HG03060 (cell line): Measurements from ENCODE around the gene EPHX1.
"Not testable (repeated sequence)": the region's sequence is repeated elsewhere in the genome, so short reads cannot be mapped to it uniquely, and the experiment has no call there.

Experiments used
- ATAC-seq: cut with Tn5 transposase; IDR thresholded peaks from one replicate; pipeline ENCODE4 v1.9.1; 2021; ENCODE audit warnings: low read depth, moderate number of reproducible peaks; ENCODE audit not compliant: unreplicated experiment

Gene EPHX1

DNA sequence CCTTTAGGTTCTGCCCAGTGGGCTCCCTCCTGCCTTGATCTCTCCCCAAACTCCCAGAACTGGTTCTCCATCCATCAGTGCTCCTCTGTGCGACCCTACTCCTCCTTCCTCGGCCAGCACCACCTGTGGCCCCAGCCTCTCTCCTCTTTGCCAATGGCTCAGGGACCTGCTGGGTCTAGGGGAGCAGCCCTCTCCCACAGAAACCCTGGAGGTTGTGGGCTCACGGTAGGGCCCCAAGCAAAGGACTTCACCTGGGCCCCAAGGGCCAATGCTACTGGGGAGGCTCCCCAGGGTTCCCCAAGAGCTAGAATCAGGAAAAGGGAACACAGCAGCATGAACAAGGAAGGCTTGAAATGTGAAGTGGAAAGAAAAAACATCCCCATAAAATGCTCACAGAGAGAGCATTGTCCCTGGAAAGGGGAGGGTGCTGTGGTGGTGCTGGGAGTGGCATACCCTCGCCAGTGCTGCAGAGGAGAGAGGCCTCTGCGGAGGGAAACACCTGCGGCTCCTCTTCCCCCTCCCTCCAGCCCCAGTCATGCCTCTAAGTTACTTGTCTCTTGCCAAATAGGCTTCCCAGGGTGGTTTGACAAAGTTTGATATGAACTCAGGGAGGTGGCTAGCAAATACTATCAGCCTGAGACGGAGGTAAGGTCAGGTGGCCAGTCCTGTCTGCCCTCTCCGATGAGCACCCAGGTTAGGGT is 69.7 kb downstream of the EPHX1 start:
- no peak for ATAC-seq

DNA sequence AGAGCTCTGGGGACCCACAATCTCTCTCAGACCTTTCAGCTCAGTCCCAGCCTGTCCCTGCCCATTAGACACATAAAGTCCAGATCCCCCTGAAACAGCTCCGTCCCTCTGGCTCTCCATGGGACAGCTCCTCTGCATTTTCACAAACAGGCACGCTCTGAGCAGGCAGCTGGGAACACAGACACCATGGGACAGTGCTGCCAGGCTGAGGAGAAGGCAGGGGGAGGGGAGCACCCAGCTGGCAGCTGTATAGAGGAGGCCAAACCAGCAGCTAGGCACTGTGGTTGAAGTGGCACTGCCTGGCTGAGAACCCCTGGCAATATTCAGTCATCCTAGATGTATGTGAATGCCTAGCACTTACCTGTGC is 70.3 kb downstream of the EPHX1 start:
- no peak for ATAC-seq

DNA sequence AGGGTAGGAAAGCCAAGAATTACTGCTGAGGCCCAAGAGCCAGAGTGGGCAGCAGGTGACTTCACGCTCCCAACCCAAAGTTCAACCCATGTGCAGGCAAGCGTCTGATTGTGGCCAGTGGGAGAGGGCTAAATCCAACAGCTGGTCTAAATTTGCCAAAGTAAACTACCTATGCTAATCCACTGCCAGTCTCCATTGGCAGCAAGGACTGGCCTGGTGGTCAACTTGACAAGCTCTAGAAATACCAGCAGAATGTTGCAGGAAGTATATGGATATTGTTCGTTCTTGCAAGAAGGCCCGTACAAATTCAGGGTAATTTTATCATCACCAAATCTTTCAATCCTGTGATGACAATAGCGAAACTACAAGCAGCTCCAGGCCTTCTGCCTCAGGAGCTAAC is 70.7 kb downstream of the EPHX1 start:
- no peak for ATAC-seq

DNA sequence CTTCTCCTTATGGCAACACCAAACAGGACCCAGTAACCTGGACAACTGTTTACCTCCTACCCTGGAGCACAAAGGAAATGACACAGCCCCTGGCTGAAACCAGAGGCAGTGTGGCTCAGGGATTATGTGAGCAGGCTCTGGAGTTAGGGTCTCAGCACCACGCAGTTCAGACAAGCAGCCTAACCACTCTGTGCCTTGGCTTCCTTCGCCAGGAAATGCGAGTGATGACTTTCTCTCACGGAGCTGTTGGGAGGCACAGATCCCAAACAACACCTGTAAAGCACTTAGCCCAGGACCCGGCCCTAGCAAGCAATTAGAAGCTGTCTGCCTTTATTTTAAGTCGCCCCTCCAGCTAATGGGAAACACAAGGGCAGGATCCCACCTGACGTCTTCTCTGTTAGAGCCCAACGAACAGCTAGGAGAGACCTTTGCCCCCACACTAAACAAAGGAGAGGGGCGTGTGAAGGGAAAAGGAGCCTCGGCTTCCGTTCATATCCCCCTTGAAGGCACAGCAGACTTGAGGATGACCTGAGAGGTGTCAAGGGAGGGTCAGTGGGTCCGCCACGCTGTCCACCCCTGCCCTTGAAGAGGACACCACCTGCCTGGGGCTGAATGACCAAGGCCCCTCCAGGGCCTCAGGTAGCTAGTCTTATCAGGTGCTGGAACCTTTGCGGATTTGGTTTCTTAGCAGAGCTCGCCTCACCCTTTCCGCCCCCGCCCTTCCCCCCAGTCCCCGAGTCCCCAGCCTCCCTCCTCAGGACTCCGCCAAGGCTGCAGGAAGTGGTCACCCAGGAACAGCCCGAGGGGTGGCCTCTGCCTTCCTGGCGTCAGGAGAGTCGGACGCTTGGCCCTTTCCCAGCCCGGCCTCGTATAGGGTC is 71.4 kb downstream of the EPHX1 start:
- no peak for ATAC-seq

DNA sequence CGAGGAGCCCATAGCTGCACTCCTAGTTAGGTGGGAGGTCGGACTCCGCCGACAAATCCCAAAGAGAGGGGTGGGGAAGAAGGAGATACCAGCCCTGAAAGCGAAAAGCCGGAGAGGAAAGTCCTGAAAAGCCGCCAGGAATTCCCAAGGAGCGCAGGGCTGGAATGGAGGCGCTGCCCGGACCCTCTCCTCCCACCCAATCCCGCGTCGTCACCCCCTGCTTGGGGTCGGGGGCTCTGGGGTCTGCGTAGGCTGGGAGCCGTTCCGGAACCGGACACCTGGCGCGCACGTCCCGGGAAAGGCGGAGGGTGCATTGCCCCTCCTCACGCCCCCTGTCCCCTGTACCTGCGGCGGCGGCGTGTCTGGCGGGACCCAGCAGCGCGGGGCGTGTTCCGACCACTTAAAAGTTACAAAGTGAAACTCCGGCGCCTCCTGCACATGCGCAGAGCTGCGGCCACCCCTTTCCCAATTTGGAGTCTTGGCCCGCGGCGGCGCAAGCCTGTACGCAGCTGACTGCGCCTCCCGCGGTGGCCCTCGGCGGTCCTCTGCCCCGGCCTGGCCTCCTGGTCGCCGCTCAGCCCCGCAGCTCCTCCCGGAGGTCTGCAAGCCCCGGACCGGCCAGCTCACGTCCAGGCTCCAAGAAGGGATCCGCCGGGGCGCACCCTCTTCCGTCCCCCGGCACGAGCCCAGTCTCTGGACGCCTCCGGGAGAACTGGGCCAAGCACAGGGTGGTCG is 72.2 kb downstream of the EPHX1 start, which contains the start of gene TMEM63A:
TSS of gene TMEM63A (minus strand) at position 422 of the 735 bp plus-strand sequence. CDS start 4,800 bp downstream, outside the sequence.
- peak; percentile 62 for ATAC-seq

DNA sequence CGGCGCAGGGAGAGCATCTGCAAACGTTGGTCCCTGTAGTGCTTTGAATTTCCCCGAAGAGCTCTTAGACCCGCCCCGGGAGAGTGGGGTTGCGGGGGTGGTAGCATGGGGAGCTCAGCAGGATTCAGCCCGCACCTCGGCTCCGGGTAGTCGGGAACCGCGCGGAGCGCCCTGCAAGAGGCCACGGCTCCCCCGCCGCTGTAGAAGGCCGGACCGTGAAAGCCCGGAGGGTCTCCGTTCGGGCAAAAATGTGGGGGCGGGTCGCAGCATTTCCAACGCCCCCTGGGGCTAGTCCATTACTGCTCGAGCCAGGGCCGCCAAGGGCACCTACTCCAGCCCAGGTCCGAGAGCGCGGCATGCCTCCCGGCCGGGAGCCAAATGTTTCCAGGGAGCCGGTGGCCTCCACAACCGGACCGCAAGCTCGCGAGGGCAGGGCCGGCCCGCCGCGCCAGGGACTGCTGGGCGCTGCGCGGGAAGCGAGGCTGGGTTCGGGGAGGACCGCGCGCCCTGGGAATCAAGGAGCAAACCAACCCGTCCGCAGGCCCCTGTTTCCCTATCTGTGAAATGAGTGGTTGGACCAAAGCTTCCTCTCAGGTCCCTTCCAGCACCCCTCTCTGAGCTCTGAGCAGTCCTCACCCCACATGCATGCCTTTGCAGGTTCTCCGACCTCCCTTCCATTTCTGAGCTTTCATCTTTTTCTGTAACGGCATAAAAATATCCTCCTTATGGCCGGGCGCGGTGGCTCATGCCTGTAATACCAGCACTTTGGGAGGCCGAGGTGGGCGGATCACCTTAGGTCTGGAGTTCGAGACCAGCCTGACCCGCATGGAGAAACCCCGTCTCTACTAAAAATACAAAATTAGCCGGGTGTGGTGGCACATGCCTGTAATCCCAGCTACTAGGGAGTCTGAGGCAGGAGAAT is 73.0 kb downstream of the EPHX1 start:
- peak; percentile 3 for ATAC-seq

DNA sequence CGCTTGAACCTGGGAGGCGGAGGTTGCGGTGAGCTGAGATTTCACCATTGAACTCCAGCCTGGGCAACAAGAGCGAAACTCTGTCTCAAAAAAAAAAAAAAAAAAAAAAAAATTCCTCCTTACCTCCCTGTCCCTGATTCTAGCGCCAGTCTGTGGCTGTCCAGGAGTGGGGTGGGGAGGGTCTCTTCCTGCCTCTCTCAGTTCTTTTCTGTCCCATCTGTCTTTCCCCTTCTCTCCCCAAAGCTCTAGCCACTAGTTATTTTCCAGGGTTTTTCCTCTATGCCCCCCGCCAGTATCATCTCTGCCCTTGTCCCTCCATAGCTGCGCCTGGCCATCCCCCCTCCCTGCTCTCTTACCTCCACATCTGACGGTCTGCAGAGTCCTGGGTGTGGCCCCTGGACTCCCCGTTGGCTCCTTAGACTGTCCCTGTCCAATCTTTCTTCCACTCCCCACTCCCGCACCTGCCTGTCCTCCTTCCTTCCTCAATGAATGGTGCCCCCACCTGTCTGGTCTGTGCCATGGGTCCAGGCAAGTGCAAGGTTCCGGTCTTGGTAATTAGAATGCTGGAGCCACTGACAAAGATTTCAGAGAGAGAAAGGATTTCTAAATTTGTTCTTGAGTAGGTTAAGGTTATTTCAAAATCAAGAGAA is 73.8 kb downstream of the EPHX1 start:
- no peak for ATAC-seq

DNA sequence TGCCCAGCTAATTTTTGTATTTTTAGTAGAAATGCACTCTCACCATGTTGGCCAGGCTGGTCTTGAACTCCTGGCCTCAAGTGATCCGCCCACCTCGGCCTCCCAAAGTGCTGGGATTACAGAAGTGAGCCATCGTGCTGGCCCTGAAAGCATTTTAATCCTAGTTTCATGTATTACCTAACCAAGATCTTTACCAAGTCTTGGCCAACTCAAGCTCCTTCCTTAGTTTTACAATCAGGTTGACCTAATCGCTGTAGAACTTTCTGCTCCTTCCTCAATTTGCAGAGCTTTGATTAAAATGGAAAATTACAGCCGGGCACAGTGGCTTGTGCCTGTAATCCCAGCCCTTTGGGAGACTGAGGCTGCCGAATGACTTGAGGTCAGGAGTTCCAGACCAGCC is 75.4 kb downstream of the EPHX1 start:
- no peak for ATAC-seq

DNA sequence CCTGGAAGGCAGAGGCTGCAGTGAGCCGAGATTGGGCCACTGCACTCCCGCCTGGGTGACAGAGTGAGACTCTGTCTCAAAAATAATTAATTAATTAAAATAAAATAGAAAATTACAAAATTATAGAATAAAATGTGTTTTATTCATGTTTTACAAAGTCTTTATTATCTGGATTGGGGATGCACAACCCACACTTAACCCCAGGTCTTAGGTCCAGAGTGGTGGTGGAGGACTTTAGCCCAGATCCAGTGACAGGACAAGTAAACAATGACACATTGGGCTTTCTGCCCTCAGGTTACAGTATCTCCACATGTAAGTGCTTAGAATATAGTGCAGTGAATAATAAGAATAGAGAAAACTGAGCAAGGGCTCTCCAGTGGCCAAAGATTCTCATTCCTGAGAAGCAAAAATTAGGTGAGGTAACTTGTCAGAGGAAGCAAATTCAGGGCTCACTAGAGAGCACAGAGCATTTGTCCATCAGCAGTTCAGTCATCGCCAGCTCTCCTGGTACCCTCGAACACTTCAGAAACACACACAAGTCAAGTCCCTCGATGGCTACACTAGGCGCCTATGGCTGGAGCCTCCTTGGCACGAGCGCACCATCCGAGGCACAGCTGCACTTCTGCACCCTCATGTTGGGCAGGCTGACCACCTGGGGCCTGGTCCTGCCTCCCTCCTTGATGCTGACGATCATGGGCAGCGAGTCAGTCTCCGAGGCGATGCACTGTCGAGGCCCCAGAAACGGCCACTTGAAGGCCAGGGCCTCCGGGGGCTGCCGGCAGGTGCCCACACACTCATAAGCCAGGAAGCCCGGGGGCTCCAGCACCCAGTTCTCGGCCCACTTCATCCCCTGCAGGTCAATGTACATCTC is 76.5 kb downstream of the EPHX1 start:
- no peak for ATAC-seq

DNA sequence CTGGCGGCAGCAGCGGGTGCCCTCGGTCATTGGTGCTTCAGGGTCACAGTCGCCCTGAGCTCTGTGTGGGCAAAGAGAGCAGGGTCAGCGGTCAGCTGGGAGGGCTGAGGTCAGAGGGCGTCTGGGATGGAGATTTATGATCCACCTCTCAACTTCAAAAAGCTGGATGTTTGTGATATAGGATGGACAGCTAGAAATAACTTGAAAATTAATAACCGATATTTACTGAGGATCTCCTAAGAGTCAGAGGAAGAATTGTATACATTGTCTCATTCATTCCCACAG is 77.0 kb downstream of the EPHX1 start:
- ATAC-seq = no peak

DNA sequence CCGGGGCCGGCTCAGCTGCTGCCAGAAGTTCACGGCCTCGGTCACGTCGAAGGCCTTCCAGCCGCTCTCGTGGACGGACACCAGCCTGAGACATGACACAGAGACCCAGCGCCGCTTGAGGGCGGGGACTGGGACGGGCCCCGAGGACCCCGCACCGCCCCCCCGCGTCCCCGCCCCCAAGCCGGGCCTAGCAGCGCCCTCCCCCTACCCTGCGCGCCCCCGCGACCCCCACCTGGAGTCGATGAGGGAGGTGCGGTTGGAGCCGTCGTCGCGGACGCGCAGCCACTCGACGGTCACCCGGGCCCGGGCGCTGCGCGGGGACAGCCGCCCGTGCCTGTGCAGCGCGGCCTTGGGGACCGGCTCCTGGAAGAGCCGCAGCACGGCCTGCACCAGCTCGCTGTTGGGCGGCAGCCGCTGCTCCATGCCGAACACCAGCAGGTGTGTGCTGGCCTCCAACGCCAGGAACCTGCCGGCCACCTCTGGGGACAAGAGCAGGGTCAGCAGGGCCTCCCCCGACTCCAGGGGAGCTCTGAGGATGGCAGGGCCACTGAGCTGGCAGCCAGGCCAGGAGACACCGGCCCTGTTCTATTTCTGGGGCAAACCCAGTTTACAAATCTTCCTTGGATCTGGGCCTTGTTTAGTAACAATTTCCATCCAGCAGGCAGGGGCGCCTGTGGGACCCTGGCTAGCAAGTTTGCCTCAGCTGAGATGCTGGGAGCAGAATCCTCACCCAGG is 77.8 kb downstream of the EPHX1 start:
- not testable (repeated sequence) for ATAC-seq

DNA sequence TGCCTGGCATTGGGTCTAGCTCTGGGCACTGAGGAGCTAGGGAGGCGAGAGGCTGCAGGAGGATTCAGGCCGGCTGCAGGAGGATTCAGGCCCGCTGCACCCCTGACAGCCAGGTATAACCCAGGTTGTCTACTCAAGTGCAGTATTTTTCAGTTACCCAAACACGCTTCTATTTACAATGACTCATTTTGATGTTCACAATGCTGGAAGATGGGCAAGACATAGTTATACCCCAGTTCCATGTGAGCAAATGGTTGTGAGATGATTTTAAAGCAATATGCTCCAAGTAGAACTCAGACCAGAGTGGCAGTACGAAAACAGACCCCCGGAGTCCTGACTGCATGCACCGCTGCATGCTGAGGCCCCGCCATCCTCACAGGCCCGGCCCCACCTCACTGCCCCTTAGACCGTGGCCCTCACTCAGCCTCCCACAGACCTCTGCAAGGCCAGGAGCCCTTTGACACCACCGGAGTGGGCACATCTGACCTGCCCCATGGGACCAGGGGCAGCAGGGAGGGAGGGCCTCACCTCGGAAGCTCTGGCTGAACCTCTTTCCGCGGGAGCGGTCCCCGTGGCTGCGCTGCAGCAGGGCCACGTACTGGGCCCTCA is 78.5 kb downstream of the EPHX1 start:
- ATAC-seq = no peak

DNA sequence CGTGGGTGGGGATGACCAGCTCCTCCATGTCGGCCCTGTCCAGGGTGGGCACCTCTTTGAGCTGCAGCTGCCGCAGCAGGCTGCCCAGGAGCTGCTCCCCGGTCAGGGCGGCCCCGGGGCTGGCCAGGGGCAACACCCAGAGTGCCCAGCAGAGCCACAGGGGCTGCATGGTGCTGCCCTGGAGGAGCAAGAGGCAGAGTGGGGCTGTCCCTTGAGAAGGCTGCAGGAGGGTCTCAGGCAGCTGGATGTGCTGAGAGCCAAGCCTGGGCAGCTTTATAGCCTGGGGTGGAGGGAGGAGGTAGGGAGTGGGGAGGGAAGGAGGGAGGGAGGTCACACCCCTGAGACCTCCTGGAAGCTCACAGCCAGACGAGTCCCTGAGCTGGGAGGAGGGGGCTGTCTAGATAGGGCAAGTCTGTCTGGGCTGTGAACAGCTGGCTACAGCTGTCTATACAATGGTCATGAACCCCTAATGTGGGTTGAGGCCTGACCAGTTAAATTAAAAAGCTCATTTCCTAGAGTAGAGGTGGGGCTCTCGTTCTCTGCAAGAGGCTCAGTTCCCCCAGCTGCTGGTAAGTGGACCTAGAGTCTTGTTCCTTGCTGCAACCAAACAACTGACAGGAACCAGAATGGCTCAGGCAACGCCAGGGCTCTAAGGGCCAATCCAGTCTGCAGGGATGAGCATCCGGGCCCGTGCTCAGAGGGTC is 79.1 kb downstream of the EPHX1 start, which contains the start of gene LEFTY1:
TSS of gene LEFTY1 (minus strand) at position 249 of the 704 bp plus-strand sequence. CDS start at position 169, 80 bp downstream.
- ATAC-seq = no peak

DNA sequence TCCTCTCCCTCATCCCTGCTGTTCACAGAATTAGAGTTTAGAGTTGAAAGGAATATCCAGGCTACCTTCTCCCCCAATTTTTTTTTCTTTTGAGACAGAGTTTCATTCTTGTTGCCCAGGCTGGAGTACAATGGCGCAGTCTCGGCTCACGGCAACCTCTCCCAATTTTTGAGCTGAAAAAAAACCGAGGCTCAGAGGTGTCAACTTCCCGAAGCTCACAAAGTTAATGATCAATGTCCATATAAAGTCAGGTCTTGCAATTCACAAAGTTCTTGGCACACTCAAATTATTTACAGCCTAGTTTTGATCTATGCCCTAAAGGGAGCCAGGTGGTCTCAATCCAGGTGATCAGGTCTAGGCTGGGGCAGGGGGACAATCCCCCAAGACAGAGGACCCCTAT is 79.8 kb downstream of the EPHX1 start:
- no peak for ATAC-seq

DNA sequence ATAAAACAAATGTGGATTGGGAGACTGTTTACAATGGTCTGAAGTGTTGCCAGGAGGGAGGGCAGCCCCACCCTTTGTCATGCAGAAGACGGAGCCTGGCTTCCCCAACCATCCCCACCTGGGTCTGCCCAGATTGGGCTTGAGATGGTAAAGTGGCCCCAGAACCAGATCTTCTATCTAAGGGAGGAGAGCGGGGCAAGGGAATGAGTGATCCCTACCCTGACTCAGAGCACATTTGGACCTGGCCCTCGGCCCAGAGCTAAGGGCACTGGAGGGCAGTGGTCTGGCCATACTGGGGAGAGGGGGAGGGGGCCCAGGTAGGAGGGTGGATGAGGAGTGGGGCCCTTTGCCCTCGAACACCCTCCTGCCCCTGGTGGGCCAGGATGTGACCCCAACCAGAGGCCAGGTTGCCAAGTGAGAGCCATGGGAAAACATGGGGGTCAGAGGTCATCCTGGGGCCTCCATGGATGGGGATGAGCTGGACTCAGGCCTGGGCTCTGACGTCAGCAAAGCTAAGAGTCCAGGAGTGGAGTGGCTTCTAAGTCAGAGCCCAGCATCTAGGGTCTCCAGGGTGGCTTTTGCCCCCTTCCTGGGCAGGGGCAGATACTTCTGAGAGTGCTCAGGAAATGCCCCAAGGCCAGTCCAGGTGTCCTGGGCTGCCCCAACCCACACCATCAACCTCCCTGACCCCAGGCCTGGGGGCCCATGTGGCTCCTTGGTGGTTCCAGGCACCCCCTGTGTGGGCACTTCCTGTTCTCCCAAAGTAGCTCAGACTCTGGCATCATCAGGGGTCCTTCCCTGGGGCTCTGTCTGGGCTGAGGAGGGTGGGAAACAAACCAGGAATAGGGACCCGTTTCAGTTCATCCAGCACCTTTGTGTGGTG is 80.7 kb downstream of the EPHX1 start:
- ATAC-seq = no peak
